Measurements from ENCODE around the gene DSCAM. TPM values are rescaled to one million over a fixed set of nuclear protein-coding genes. Genes with fewer than 3 reads are reported as not detected.

The DSCAM gene
- polyA plus RNA-seq, 3 donors: not detected

GRCh38 chr21:39971956-39972355 is 875.0 kb downstream of the DSCAM start:
- no peak for DNase-seq
- H3K4me3 Mint-ChIP-seq: no peak overlapping the region
- H3K9me3 ChIP-seq (replicated peaks in 1 of 2; ENCODE audit: control insufficient read depth in 1 of 2, insufficient read depth in 1 of 2, low read length in 2 of 2): peaks cover 18 to 21% of the 10 kb centered on the region in 2 donors
- H3K9ac ChIP-seq (ENCODE audit: insufficient read depth, low read length, poor library complexity, severe bottlenecking): no peak overlapping the region
- H3K4me2 ChIP-seq (replicated peaks; ENCODE audit: extremely low read depth, low read length, poor library complexity, severe bottlenecking): no peak overlapping the region
- no peaks in the 10 kb centered on the region for H3K79me2 ChIP-seq (ENCODE audit: insufficient read depth, low read length)
- H3K36me3 Mint-ChIP-seq: no peaks in the 10 kb centered on the region
- H2AFZ ChIP-seq (ENCODE audit: insufficient read depth, low read depth, low read length, poor library complexity, severe bottlenecking): no peak overlapping the region
- no peak for TF ChIP-seq CTCF (IDR thresholded peaks at IDR 0.05)
- H3K27me3 ChIP-seq (ENCODE audit: control insufficient read depth in 2 of 2, insufficient read depth in 2 of 2, low read length in 2 of 2): no peaks in the 10 kb centered on the region
- H3K27me3 Mint-ChIP-seq (ENCODE audit: low read depth in 3 of 3): peaks cover 2 to 6% (median 2%) of the 10 kb centered on the region in 3 donors
- no peak overlapping the region for H3K4me3 ChIP-seq (replicated peaks in 1 of 3; ENCODE audit: low read depth in 2 of 3, low read length in 3 of 3)
- no peak overlapping the region for H3K27ac Mint-ChIP-seq
- no peaks in the 10 kb centered on the region for H3K36me3 ChIP-seq (replicated peaks in 1 of 2; ENCODE audit: control insufficient read depth in 1 of 2, insufficient read depth in 2 of 2, low read length in 2 of 2)
- no peak overlapping the region for H3K27ac ChIP-seq (ENCODE audit: low read depth in 1 of 2, low read length in 2 of 2)
- peaks cover under 1 to 18% (median 7%) of the 10 kb centered on the region in 7 donors for H3K9me3 Mint-ChIP-seq
- H3K4me1 ChIP-seq (ENCODE audit: control insufficient read depth in 1 of 2, insufficient read depth in 2 of 2, low read length in 2 of 2): no peaks in the 10 kb centered on the region
- 75% methylated on average over 1 of the region's 2 CpGs for WGBS (ENCODE audit: insufficient coverage)
- no peaks in the 10 kb centered on the region for H3K4me1 Mint-ChIP-seq
- intact Hi-C loops (cut with micrococcal nuclease): no loop called here
- H4K20me1 ChIP-seq (ENCODE audit: insufficient read depth, low read length): no peaks in the 10 kb centered on the region

- intact Hi-C loops (cut with micrococcal nuclease): no loop called here
- H3K9me3 Mint-ChIP-seq: peaks cover 3 to 26% (median 11%) of the 10 kb centered on the region in 7 donors
- Histone ChIP-seq H3K79me2 (ENCODE audit: insufficient read depth, low read length) (no peaks in the 10 kb centered on the region), H3K4me3 (replicated peaks in 1 of 3; ENCODE audit: low read depth in 2 of 3, low read length in 3 of 3) (no peak overlapping the region), H3K9me3 (replicated peaks in 1 of 2; ENCODE audit: control insufficient read depth in 1 of 2, insufficient read depth in 1 of 2, low read length in 2 of 2) (peaks cover 8 to 16% of the 10 kb centered on the region in 2 donors), H2AFZ (ENCODE audit: insufficient read depth, low read depth, low read length, poor library complexity, severe bottlenecking) (no peak overlapping the region), H3K4me2 (replicated peaks; ENCODE audit: extremely low read depth, low read length, poor library complexity, severe bottlenecking) (no peak overlapping the region), H3K36me3 (replicated peaks in 1 of 2; ENCODE audit: control insufficient read depth in 1 of 2, insufficient read depth in 2 of 2, low read length in 2 of 2) (no peaks in the 10 kb centered on the region), H3K27ac (ENCODE audit: low read depth in 1 of 2, low read length in 2 of 2) (no peak overlapping the region), H4K20me1 (ENCODE audit: insufficient read depth, low read length) (no peaks in the 10 kb centered on the region), H3K9ac (ENCODE audit: insufficient read depth, low read length, poor library complexity, severe bottlenecking) (no peak overlapping the region), H3K27me3 (ENCODE audit: control insufficient read depth in 2 of 2, insufficient read depth in 2 of 2, low read length in 2 of 2) (no peaks in the 10 kb centered on the region), H3K4me1 (ENCODE audit: control insufficient read depth in 1 of 2, insufficient read depth in 2 of 2, low read length in 2 of 2) (no peaks in the 10 kb centered on the region)
- TF ChIP-seq CTCF (IDR thresholded peaks at IDR 0.05): no peak
- no peak overlapping the region for H3K27ac Mint-ChIP-seq
- WGBS (ENCODE audit: insufficient coverage): 89% methylated on average over 4 of the region's 8 CpGs
- H3K4me1 Mint-ChIP-seq: no peaks in the 10 kb centered on the region
- DNase-seq: no peak
- no peaks in the 10 kb centered on the region for H3K36me3 Mint-ChIP-seq
- peaks cover 0 to 2% (median 1%) of the 10 kb centered on the region in 3 donors for H3K27me3 Mint-ChIP-seq (ENCODE audit: low read depth in 3 of 3)
- H3K4me3 Mint-ChIP-seq: no peak overlapping the region
These were observed 877.1 kb downstream of the DSCAM start for GRCh38 chr21:39969691-39970364.
